Erythroblast (primary cell): Measurements from ENCODE around the gene KIF20B.

ENCODE experiments used
- GATA1 ChIP-seq: IDR thresholded peaks from 2 replicates; pipeline ENCODE4 v1.6.1; 2011; ENCODE audit warnings: low read depth, mild to moderate bottlenecking, control low read depth, low read length, moderate library complexity
- POLR2A ChIP-seq: IDR thresholded peaks from 2 replicates; pipeline ENCODE4 v1.6.1; 2011; ENCODE audit warnings: mild to moderate bottlenecking, low read length

- TF ChIP-seq POLR2A (no peak), GATA1 (no peak)
Measured at GRCh38 chr10:89699581-89700064, 1.8 kb upstream of the KIF20B start.
